ENCODE data around the gene ZDHHC17.

DNA sequence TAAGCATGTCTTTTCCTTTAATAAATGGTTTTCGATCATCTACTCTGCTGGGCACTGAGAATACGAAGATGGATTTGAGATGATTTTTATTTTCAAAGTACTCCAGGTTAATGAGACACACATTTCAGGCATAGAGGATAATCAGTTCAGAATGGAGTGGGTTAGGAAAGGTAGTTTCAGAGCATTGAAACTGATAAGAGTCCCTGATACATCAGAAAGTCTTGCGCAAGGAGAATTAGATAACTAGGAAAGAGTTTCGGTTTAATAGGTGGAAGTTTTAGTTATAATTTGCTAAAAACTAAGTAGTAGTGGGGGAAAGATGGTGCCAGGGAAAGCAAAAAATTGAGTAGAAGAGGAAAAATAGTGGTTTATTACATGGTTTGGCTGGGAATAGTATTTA lies 50.1 kb downstream of the ZDHHC17 start:
- TF ChIP-seq, protein P1, sequence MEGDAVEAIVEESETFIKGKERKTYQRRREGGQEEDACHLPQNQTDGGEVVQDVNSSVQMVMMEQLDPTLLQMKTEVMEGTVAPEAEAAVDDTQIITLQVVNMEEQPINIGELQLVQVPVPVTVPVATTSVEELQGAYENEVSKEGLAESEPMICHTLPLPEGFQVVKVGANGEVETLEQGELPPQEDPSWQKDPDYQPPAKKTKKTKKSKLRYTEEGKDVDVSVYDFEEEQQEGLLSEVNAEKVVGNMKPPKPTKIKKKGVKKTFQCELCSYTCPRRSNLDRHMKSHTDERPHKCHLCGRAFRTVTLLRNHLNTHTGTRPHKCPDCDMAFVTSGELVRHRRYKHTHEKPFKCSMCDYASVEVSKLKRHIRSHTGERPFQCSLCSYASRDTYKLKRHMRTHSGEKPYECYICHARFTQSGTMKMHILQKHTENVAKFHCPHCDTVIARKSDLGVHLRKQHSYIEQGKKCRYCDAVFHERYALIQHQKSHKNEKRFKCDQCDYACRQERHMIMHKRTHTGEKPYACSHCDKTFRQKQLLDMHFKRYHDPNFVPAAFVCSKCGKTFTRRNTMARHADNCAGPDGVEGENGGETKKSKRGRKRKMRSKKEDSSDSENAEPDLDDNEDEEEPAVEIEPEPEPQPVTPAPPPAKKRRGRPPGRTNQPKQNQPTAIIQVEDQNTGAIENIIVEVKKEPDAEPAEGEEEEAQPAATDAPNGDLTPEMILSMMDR (IDR thresholded peaks at IDR 0.05), result no peak
- no peak for TF ChIP-seq TCF7L2 (IDR thresholded peaks at IDR 0.05; ENCODE audit: low read depth, low read length)
- no peak for TF ChIP-seq SIN3A (IDR thresholded peaks at IDR 0.05; ENCODE audit: borderline replicate concordance, insufficient read depth, low read depth, low read length)
- TF ChIP-seq, protein P2, sequence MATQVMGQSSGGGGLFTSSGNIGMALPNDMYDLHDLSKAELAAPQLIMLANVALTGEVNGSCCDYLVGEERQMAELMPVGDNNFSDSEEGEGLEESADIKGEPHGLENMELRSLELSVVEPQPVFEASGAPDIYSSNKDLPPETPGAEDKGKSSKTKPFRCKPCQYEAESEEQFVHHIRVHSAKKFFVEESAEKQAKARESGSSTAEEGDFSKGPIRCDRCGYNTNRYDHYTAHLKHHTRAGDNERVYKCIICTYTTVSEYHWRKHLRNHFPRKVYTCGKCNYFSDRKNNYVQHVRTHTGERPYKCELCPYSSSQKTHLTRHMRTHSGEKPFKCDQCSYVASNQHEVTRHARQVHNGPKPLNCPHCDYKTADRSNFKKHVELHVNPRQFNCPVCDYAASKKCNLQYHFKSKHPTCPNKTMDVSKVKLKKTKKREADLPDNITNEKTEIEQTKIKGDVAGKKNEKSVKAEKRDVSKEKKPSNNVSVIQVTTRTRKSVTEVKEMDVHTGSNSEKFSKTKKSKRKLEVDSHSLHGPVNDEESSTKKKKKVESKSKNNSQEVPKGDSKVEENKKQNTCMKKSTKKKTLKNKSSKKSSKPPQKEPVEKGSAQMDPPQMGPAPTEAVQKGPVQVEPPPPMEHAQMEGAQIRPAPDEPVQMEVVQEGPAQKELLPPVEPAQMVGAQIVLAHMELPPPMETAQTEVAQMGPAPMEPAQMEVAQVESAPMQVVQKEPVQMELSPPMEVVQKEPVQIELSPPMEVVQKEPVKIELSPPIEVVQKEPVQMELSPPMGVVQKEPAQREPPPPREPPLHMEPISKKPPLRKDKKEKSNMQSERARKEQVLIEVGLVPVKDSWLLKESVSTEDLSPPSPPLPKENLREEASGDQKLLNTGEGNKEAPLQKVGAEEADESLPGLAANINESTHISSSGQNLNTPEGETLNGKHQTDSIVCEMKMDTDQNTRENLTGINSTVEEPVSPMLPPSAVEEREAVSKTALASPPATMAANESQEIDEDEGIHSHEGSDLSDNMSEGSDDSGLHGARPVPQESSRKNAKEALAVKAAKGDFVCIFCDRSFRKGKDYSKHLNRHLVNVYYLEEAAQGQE (IDR thresholded peaks at IDR 0.05; ENCODE audit: insufficient read depth in 1 of 2, low read depth in 2 of 2, low read length in 1 of 2), result no peak
- no peak for TF ChIP-seq POLR2AphosphoS5 (IDR thresholded peaks at IDR 0.05; ENCODE audit: low read depth, low read length)

All from Panc1 (cell line).